Esophagus squamous epithelium (tissue), 4 donors: ENCODE data around the gene FNDC3A.

Source experiments
- CTCF ChIP-seq, 6 experiments: fragments of 450-650 bp in 4 of 6; fragments of 200-600 bp in 2 of 6; sonication (generic) in 2 of 6; IDR thresholded peaks; one replicate each; pipeline ENCODE4 v1.5.1; 2016 to 2019; ENCODE audit warnings: antibody characterized with exemption in 6 of 6, mild to moderate bottlenecking in 4 of 6, moderate library complexity in 4 of 6
- POLR2A ChIP-seq, 4 donors: fragments of 450-650 bp; IDR thresholded peaks; one replicate each; pipeline ENCODE4 v1.6.1; 2017; ENCODE audit warnings: antibody characterized with exemption in 4 of 4, mild to moderate bottlenecking in 4 of 4, moderate library complexity in 3 of 4

- no peak for TF ChIP-seq CTCF (IDR thresholded peaks at IDR 0.05)
- no peak for TF ChIP-seq POLR2A (IDR thresholded peaks at IDR 0.05)
Observed at GRCh38 chr13:49023431-49023830, 47.7 kb downstream of the FNDC3A start.
